PC-3 (cell line): Measurements from ENCODE around the gene PLXDC1.

Experiments
- EZH2 ChIP-seq: fragments of 300-600 bp; sonication (generic); IDR thresholded peaks from one replicate; pipeline ENCODE4 v1.6.1; 2017; ENCODE audit warnings: antibody characterized with exemption, mild to moderate bottlenecking, low read length; ENCODE audit not compliant: unreplicated experiment
- EZH2phosphoT487 ChIP-seq: fragments of 300-600 bp; sonication (generic); IDR thresholded peaks from 2 replicates; pipeline ENCODE4 v1.6.1; 2018; ENCODE audit warnings: mild to moderate bottlenecking, antibody characterized with exemption, low read length, borderline replicate concordance
- TF ChIP-seq, protein P1 (sequence below): fragments of 300-600 bp; sonication (generic); conservative IDR thresholded peaks from 2 replicates; pipeline ENCODE4 v1.5.1; 2017; ENCODE audit warnings: antibody characterized with exemption, low read depth, mild to moderate bottlenecking, low read length

DNA sequence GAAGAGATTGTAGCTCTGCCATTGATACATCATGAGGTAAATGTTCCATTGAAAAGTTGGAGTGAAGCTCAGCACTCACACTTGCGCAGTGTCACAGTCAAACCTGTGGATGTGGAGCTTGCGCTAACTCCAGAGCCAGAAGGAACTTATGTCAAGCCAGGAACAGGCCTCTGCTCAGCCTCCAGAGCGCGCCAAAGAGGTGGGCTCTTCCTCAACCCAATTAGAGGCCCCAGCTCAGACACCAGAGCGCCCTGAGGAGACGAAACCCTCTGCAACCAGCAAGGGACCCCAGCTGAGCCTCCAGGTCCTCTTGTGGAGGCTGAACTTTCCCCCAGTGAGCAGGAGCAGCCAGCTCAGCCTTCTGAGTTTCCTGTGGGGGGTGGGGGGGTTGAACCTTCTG is 122.7 kb downstream of the PLXDC1 start:
- TF ChIP-seq, protein P1, sequence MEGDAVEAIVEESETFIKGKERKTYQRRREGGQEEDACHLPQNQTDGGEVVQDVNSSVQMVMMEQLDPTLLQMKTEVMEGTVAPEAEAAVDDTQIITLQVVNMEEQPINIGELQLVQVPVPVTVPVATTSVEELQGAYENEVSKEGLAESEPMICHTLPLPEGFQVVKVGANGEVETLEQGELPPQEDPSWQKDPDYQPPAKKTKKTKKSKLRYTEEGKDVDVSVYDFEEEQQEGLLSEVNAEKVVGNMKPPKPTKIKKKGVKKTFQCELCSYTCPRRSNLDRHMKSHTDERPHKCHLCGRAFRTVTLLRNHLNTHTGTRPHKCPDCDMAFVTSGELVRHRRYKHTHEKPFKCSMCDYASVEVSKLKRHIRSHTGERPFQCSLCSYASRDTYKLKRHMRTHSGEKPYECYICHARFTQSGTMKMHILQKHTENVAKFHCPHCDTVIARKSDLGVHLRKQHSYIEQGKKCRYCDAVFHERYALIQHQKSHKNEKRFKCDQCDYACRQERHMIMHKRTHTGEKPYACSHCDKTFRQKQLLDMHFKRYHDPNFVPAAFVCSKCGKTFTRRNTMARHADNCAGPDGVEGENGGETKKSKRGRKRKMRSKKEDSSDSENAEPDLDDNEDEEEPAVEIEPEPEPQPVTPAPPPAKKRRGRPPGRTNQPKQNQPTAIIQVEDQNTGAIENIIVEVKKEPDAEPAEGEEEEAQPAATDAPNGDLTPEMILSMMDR: no peak
- TF ChIP-seq EZH2 (no peak), EZH2phosphoT487 (no peak)
